ENCODE measurements around the gene TMEM209. TPM values are rescaled to one million over a fixed set of nuclear protein-coding genes. Genes with fewer than 3 reads are reported as not detected.

Gene TMEM209
- total RNA-seq, 6 experiments from 2014 or later, result 5.8 to 10.9 (median 8.9) TPM

DNA sequence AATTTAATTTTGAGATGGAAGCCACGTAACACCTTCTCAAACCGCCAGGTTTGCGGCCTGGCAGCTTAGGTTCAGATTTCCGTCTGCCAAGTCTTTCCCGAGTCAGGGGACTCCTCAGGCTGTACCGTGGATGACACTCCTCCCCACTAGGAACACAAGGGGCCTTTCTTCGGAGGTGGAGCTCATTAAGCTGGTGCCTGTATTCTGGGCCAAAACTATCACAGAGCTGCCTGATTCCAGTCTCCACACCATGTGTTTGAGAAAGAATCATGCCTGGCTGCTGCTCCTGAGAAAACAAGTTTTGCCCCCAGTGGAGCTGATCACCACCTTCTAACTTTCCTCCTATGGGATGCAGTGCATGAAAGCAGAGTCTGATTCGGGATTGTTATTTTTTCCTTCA lies 44.8 kb downstream of the TMEM209 start:
- intact Hi-C loops (cut with DNase I), result no loop called here
- no peak for DNase-seq
- 97% methylated on average over 5 of the region's 8 CpGs for WGBS (ENCODE audit: insufficient coverage, low coverage, low lambda C conversion rate, missing lambda C conversion rate)
- no peak for ATAC-seq
- TF ChIP-seq, protein P1, sequence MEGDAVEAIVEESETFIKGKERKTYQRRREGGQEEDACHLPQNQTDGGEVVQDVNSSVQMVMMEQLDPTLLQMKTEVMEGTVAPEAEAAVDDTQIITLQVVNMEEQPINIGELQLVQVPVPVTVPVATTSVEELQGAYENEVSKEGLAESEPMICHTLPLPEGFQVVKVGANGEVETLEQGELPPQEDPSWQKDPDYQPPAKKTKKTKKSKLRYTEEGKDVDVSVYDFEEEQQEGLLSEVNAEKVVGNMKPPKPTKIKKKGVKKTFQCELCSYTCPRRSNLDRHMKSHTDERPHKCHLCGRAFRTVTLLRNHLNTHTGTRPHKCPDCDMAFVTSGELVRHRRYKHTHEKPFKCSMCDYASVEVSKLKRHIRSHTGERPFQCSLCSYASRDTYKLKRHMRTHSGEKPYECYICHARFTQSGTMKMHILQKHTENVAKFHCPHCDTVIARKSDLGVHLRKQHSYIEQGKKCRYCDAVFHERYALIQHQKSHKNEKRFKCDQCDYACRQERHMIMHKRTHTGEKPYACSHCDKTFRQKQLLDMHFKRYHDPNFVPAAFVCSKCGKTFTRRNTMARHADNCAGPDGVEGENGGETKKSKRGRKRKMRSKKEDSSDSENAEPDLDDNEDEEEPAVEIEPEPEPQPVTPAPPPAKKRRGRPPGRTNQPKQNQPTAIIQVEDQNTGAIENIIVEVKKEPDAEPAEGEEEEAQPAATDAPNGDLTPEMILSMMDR (IDR thresholded peaks at IDR 0.05), result no peak
- no peaks in the 10 kb centered on the region for H3K4me1 ChIP-seq
- no peaks in the 10 kb centered on the region for H3K27me3 ChIP-seq
- H3K4me3 ChIP-seq, result no peak overlapping the region
- no peaks in the 10 kb centered on the region for H3K9me3 ChIP-seq
- peaks cover 0 to 5% (median under 1%) of the 10 kb centered on the region in 4 donors for H3K36me3 ChIP-seq
- H3K27ac ChIP-seq, result no peak overlapping the region

DNA sequence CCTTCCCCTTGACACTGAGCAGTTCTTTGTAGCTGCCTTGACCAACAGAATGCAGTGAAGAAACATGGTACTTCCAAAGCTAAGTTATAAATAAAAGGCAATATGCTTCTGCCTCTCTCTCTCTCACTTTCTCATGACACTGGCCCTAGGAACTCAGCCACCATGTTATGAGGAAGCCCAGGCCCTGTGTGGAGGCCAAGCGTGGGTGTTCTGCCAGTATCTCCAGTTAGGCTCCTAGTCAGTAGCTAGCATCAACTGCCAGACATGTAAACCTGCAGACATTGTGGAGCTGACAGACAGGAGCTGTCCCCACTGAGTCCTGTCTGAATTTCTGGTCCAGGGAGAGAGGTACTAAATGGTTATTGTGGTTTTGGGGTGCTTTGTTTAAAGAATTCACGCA lies 45.2 kb downstream of the TMEM209 start:
- Histone ChIP-seq H3K4me1 (no peaks in the 10 kb centered on the region), H3K9me3 (no peaks in the 10 kb centered on the region), H3K27me3 (no peaks in the 10 kb centered on the region), H3K27ac (no peak overlapping the region), H3K4me3 (no peak overlapping the region), H3K36me3 (peaks cover 0 to 4% (median under 1%) of the 10 kb centered on the region in 4 donors)
- no peak for DNase-seq
- intact Hi-C loops (cut with DNase I), result no loop called here
- 100% methylated on average over 1 of the region's 2 CpGs for WGBS (ENCODE audit: insufficient coverage, low coverage, low lambda C conversion rate, missing lambda C conversion rate)
- no peak for TF ChIP-seq POLR2A (IDR thresholded peaks at IDR 0.05)
- TF ChIP-seq, protein P1 (IDR thresholded peaks at IDR 0.05), result no peak
- ATAC-seq, result no peak

DNA sequence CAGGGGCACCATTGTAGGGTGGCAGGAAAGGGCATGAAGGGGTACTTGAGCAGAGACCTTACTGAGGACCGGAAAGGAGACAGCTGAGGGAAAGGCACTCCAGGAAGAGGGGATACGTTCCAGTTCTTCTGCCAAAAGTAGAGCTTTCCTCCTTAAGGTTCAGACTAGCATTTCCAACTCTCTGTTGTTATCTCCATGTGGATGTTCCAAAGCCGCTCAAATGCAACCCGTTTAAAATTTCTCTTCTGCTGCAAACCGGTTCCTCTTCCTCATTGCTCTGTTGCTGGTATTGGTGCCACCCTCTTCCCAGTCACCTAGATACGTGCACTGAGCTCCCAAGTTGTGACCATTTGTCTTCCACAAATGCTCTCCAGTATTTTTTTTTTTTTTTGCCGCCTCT lies 47.5 kb downstream of the TMEM209 start:
- intact Hi-C loops (cut with DNase I), result no loop called here
- H3K36me3 ChIP-seq, result no peaks in the 10 kb centered on the region
- 92% methylated on average over 3 of the region's 7 CpGs for WGBS (ENCODE audit: insufficient coverage, low coverage, low lambda C conversion rate, missing lambda C conversion rate)
- no peak overlapping the region for H3K27ac ChIP-seq
- ATAC-seq, result no peak
- DNase-seq, result no peak
- no peaks in the 10 kb centered on the region for H3K9me3 ChIP-seq
- TF ChIP-seq, protein P1 (IDR thresholded peaks at IDR 0.05), result no peak
- no peak for TF ChIP-seq POLR2A (IDR thresholded peaks at IDR 0.05)
- no peaks in the 10 kb centered on the region for H3K27me3 ChIP-seq
- no peak overlapping the region for H3K4me3 ChIP-seq
- H3K4me1 ChIP-seq, result no peaks in the 10 kb centered on the region

- Histone ChIP-seq H3K4me3 (no peak overlapping the region), H3K36me3 (no peaks in the 10 kb centered on the region), H3K9me3 (no peaks in the 10 kb centered on the region), H3K27me3 (no peaks in the 10 kb centered on the region), H3K27ac (no peak overlapping the region), H3K4me1 (no peaks in the 10 kb centered on the region)
- TF ChIP-seq POLR2A (IDR thresholded peaks at IDR 0.05), result no peak
- TF ChIP-seq, protein P1 (IDR thresholded peaks at IDR 0.05), result no peak
- DNase-seq, result no peak
- ATAC-seq, result no peak
- intact Hi-C loops (cut with DNase I), result no loop called here
- WGBS (ENCODE audit: insufficient coverage, low coverage, low lambda C conversion rate, missing lambda C conversion rate), result 100% methylated on average over 3 of the region's 7 CpGs
These were observed 49.1 kb downstream of the TMEM209 start for GRCh38 chr7:130156140-130156539.

Measured in right lobe of liver (tissue), 6 donors.